PC-3 (cell line): ENCODE results near the gene TMC1.

ENCODE experiments used
- EZH2phosphoT487 ChIP-seq: fragments of 300-600 bp; sonication (generic); IDR thresholded peaks from 2 replicates; pipeline ENCODE4 v1.6.1; 2018; ENCODE audit warnings: mild to moderate bottlenecking, antibody characterized with exemption, low read length, borderline replicate concordance
- TF ChIP-seq, protein P1 (sequence below): fragments of 300-600 bp; sonication (generic); conservative IDR thresholded peaks from 2 replicates; pipeline ENCODE4 v1.5.1; 2017; ENCODE audit warnings: antibody characterized with exemption, low read depth, mild to moderate bottlenecking, low read length

GRCh38 chr9:72818385-72818784 is 297.0 kb downstream of the TMC1 start:
- TF ChIP-seq, protein P1, sequence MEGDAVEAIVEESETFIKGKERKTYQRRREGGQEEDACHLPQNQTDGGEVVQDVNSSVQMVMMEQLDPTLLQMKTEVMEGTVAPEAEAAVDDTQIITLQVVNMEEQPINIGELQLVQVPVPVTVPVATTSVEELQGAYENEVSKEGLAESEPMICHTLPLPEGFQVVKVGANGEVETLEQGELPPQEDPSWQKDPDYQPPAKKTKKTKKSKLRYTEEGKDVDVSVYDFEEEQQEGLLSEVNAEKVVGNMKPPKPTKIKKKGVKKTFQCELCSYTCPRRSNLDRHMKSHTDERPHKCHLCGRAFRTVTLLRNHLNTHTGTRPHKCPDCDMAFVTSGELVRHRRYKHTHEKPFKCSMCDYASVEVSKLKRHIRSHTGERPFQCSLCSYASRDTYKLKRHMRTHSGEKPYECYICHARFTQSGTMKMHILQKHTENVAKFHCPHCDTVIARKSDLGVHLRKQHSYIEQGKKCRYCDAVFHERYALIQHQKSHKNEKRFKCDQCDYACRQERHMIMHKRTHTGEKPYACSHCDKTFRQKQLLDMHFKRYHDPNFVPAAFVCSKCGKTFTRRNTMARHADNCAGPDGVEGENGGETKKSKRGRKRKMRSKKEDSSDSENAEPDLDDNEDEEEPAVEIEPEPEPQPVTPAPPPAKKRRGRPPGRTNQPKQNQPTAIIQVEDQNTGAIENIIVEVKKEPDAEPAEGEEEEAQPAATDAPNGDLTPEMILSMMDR = no peak
- no peak for TF ChIP-seq EZH2phosphoT487
